ENCODE results near the gene CDH4.

Gene CDH4

GRCh38 chr20:61839912-61840778 is 588.1 kb downstream of the CDH4 start:
- Histone ChIP-seq H3K4me1 (ENCODE audit: control insufficient read depth, insufficient read depth, low read length, poor library complexity, severe bottlenecking) (no peaks in the 10 kb centered on the region), H3K27ac (ENCODE audit: low read depth, low read length, severe bottlenecking) (no peak overlapping the region), H3K36me3 (ENCODE audit: control insufficient read depth, insufficient read depth, low read length) (no peaks in the 10 kb centered on the region), H3K9me3 (ENCODE audit: control insufficient read depth, low read length) (no peaks in the 10 kb centered on the region), H3K4me3 (ENCODE audit: extremely low read depth, insufficient read depth, low read length, poor library complexity, severe bottlenecking) (no peak overlapping the region)
- 94% methylated on average over 24 to 26 of the region's 26 CpGs for whole genome bisulfite sequencing, 2 experiments (ENCODE audit: insufficient coverage in 2 of 2)

- Histone ChIP-seq H3K4me1 (ENCODE audit: control insufficient read depth, insufficient read depth, low read length, poor library complexity, severe bottlenecking) (no peaks in the 10 kb centered on the region), H3K27ac (ENCODE audit: low read depth, low read length, severe bottlenecking) (no peak overlapping the region), H3K9me3 (ENCODE audit: control insufficient read depth, low read length) (no peaks in the 10 kb centered on the region), H3K4me3 (ENCODE audit: extremely low read depth, insufficient read depth, low read length, poor library complexity, severe bottlenecking) (no peak overlapping the region), H3K36me3 (ENCODE audit: control insufficient read depth, insufficient read depth, low read length) (no peaks in the 10 kb centered on the region)
- 91% methylated on average over 16 to 21 of the region's 26 CpGs for WGBS, 2 experiments (ENCODE audit: insufficient coverage in 2 of 2)
These were observed 588.9 kb downstream of the CDH4 start for GRCh38 chr20:61840779-61841455.

- no peaks in the 10 kb centered on the region for H3K4me1 ChIP-seq (ENCODE audit: control insufficient read depth, insufficient read depth, low read length, poor library complexity, severe bottlenecking)
- no peaks in the 10 kb centered on the region for H3K36me3 ChIP-seq (ENCODE audit: control insufficient read depth, insufficient read depth, low read length)
- no peak overlapping the region for H3K4me3 ChIP-seq (ENCODE audit: extremely low read depth, insufficient read depth, low read length, poor library complexity, severe bottlenecking)
- 93% methylated on average over 14 to 18 of the region's 18 CpGs for WGBS, 2 experiments (ENCODE audit: insufficient coverage in 2 of 2)
- H3K9me3 ChIP-seq (ENCODE audit: control insufficient read depth, low read length) = no peaks in the 10 kb centered on the region
- H3K27ac ChIP-seq (ENCODE audit: low read depth, low read length, severe bottlenecking) = no peak overlapping the region
These were observed 589.5 kb downstream of the CDH4 start for GRCh38 chr20:61841551-61841950.

- 84 to 87% methylated on average over 7 to 9 of the region's 9 CpGs for WGBS, 2 experiments (ENCODE audit: insufficient coverage in 2 of 2)
- no peaks in the 10 kb centered on the region for H3K36me3 ChIP-seq (ENCODE audit: control insufficient read depth, insufficient read depth, low read length)
- H3K9me3 ChIP-seq (ENCODE audit: control insufficient read depth, low read length) = no peaks in the 10 kb centered on the region
- H3K4me3 ChIP-seq (ENCODE audit: extremely low read depth, insufficient read depth, low read length, poor library complexity, severe bottlenecking) = no peak overlapping the region
- no peak overlapping the region for H3K27ac ChIP-seq (ENCODE audit: low read depth, low read length, severe bottlenecking)
- no peaks in the 10 kb centered on the region for H3K4me1 ChIP-seq (ENCODE audit: control insufficient read depth, insufficient read depth, low read length, poor library complexity, severe bottlenecking)
These were observed 589.9 kb downstream of the CDH4 start for GRCh38 chr20:61841966-61842365.

GRCh38 chr20:61844621-61845020 is 592.6 kb downstream of the CDH4 start:
- no peak overlapping the region for H3K27ac ChIP-seq (ENCODE audit: low read depth, low read length, severe bottlenecking)
- H3K36me3 ChIP-seq (ENCODE audit: control insufficient read depth, insufficient read depth, low read length) = no peaks in the 10 kb centered on the region
- H3K9me3 ChIP-seq (ENCODE audit: control insufficient read depth, low read length) = no peaks in the 10 kb centered on the region
- no peaks in the 10 kb centered on the region for H3K4me1 ChIP-seq (ENCODE audit: control insufficient read depth, insufficient read depth, low read length, poor library complexity, severe bottlenecking)
- no peak overlapping the region for H3K4me3 ChIP-seq (ENCODE audit: extremely low read depth, insufficient read depth, low read length, poor library complexity, severe bottlenecking)
- WGBS, 2 experiments (ENCODE audit: insufficient coverage in 2 of 2) = 94 to 97% methylated on average over 16 to 17 of the region's 17 CpGs

- H3K4me3 ChIP-seq (ENCODE audit: extremely low read depth, insufficient read depth, low read length, poor library complexity, severe bottlenecking) = no peak overlapping the region
- no peak overlapping the region for H3K27ac ChIP-seq (ENCODE audit: low read depth, low read length, severe bottlenecking)
- no peaks in the 10 kb centered on the region for H3K36me3 ChIP-seq (ENCODE audit: control insufficient read depth, insufficient read depth, low read length)
- H3K9me3 ChIP-seq (ENCODE audit: control insufficient read depth, low read length) = no peaks in the 10 kb centered on the region
- WGBS, 2 experiments (ENCODE audit: insufficient coverage in 2 of 2) = 82 to 85% methylated on average over 15 to 17 of the region's 19 CpGs
- H3K4me1 ChIP-seq (ENCODE audit: control insufficient read depth, insufficient read depth, low read length, poor library complexity, severe bottlenecking) = no peaks in the 10 kb centered on the region
These were observed 593.2 kb downstream of the CDH4 start for GRCh38 chr20:61845233-61845671.

- Histone ChIP-seq H3K4me3 (ENCODE audit: extremely low read depth, insufficient read depth, low read length, poor library complexity, severe bottlenecking) (no peak overlapping the region), H3K4me1 (ENCODE audit: control insufficient read depth, insufficient read depth, low read length, poor library complexity, severe bottlenecking) (no peaks in the 10 kb centered on the region), H3K9me3 (ENCODE audit: control insufficient read depth, low read length) (no peaks in the 10 kb centered on the region), H3K27ac (ENCODE audit: low read depth, low read length, severe bottlenecking) (no peak overlapping the region), H3K36me3 (ENCODE audit: control insufficient read depth, insufficient read depth, low read length) (no peaks in the 10 kb centered on the region)
- WGBS, 2 experiments (ENCODE audit: insufficient coverage in 2 of 2) = 81 to 86% methylated on average over 7 to 14 of the region's 15 CpGs
These were observed 594.0 kb downstream of the CDH4 start for GRCh38 chr20:61846074-61846473.

- WGBS, 2 experiments (ENCODE audit: insufficient coverage in 2 of 2) = 88 to 92% methylated on average over 9 to 11 of the region's 11 CpGs
These were observed 594.8 kb downstream of the CDH4 start for GRCh38 chr20:61846741-61847419.

GRCh38 chr20:61847420-61847748 is 595.3 kb downstream of the CDH4 start:
- H3K27ac ChIP-seq (ENCODE audit: low read depth, low read length, severe bottlenecking) = no peak overlapping the region
- no peak overlapping the region for H3K4me3 ChIP-seq (ENCODE audit: extremely low read depth, insufficient read depth, low read length, poor library complexity, severe bottlenecking)
- 95 to 99% methylated on average over 10 of the region's 10 CpGs for WGBS, 2 experiments (ENCODE audit: insufficient coverage in 2 of 2)
- H3K36me3 ChIP-seq (ENCODE audit: control insufficient read depth, insufficient read depth, low read length) = no peaks in the 10 kb centered on the region
- no peaks in the 10 kb centered on the region for H3K9me3 ChIP-seq (ENCODE audit: control insufficient read depth, low read length)
- H3K4me1 ChIP-seq (ENCODE audit: control insufficient read depth, insufficient read depth, low read length, poor library complexity, severe bottlenecking) = no peaks in the 10 kb centered on the region

More at GRCh38 chr20:61846741-61847419, 594.8 kb downstream of the CDH4 start:
- H3K9me3 ChIP-seq (ENCODE audit: control insufficient read depth, low read length) = no peaks in the 10 kb centered on the region
- no peak overlapping the region for H3K27ac ChIP-seq (ENCODE audit: low read depth, low read length, severe bottlenecking)
- H3K4me1 ChIP-seq (ENCODE audit: control insufficient read depth, insufficient read depth, low read length, poor library complexity, severe bottlenecking) = no peaks in the 10 kb centered on the region
- H3K4me3 ChIP-seq (ENCODE audit: extremely low read depth, insufficient read depth, low read length, poor library complexity, severe bottlenecking) = no peak overlapping the region
- no peaks in the 10 kb centered on the region for H3K36me3 ChIP-seq (ENCODE audit: control insufficient read depth, insufficient read depth, low read length)

- Histone ChIP-seq H3K4me1 (ENCODE audit: control insufficient read depth, insufficient read depth, low read length, poor library complexity, severe bottlenecking) (no peaks in the 10 kb centered on the region), H3K4me3 (ENCODE audit: extremely low read depth, insufficient read depth, low read length, poor library complexity, severe bottlenecking) (no peak overlapping the region), H3K36me3 (ENCODE audit: control insufficient read depth, insufficient read depth, low read length) (no peaks in the 10 kb centered on the region), H3K9me3 (ENCODE audit: control insufficient read depth, low read length) (no peaks in the 10 kb centered on the region), H3K27ac (ENCODE audit: low read depth, low read length, severe bottlenecking) (no peak overlapping the region)
- 90 to 93% methylated on average over 5 to 6 of the region's 7 CpGs for WGBS, 2 experiments (ENCODE audit: insufficient coverage in 2 of 2)
These were observed 595.9 kb downstream of the CDH4 start for GRCh38 chr20:61847986-61848385.

Data from mesodermal cell (in vitro differentiated cells).